Peyer's patch (tissue), 4 donors: Measurements from ENCODE around the gene PIR.

Experiments used
- CTCF ChIP-seq, 6 experiments: fragments of 450-650 bp in 4 of 6; fragments of 200-600 bp in 2 of 6; sonication (generic) in 1 of 6; IDR thresholded peaks; one replicate each; pipeline ENCODE4 v1.5.1; 2017 to 2019; ENCODE audit warnings: antibody characterized with exemption in 6 of 6, mild to moderate bottlenecking in 3 of 6, moderate library complexity in 1 of 6
- POLR2A ChIP-seq, 2 donors: fragments of 450-650 bp; IDR thresholded peaks; one replicate each; pipeline ENCODE4 v1.5.1; 2017; ENCODE audit warnings: antibody characterized with exemption in 2 of 2, mild to moderate bottlenecking in 2 of 2, moderate library complexity in 2 of 2

GRCh38 chrX:15498741-15499140 lies 5.6 kb upstream of the PIR start:
- TF ChIP-seq POLR2A (IDR thresholded peaks at IDR 0.05) = no peak
- no peak for TF ChIP-seq CTCF (IDR thresholded peaks at IDR 0.05)
